Activated naive CD8-positive, alpha-beta T cell (primary cell): ENCODE data around the gene RREB1.
A peak's percentile ranks its signal among the peaks of the same experiment; 100 is the strongest.

Experiments used
- H3K27ac Mint-ChIP-seq: one replicate; pipeline ENCODE4 v1.8.0; 2021; ENCODE audit warnings: mixed read lengths
- H3K27me3 Mint-ChIP-seq: one replicate; pipeline ENCODE4 v1.8.0; 2021; ENCODE audit warnings: mixed read lengths
- H3K36me3 Mint-ChIP-seq: one replicate; pipeline ENCODE4 v1.8.0; 2021; ENCODE audit warnings: mixed read lengths
- H3K4me1 Mint-ChIP-seq: one replicate; pipeline ENCODE4 v1.8.0; 2021; ENCODE audit warnings: low read depth, mixed read lengths
- H3K4me3 Mint-ChIP-seq: one replicate; pipeline ENCODE4 v1.8.0; 2021; ENCODE audit warnings: mild to moderate bottlenecking, mixed read lengths
- H3K9me3 Mint-ChIP-seq: one replicate; pipeline ENCODE4 v1.8.0; 2021; ENCODE audit warnings: low read depth, mixed read lengths

The RREB1 gene

DNA sequence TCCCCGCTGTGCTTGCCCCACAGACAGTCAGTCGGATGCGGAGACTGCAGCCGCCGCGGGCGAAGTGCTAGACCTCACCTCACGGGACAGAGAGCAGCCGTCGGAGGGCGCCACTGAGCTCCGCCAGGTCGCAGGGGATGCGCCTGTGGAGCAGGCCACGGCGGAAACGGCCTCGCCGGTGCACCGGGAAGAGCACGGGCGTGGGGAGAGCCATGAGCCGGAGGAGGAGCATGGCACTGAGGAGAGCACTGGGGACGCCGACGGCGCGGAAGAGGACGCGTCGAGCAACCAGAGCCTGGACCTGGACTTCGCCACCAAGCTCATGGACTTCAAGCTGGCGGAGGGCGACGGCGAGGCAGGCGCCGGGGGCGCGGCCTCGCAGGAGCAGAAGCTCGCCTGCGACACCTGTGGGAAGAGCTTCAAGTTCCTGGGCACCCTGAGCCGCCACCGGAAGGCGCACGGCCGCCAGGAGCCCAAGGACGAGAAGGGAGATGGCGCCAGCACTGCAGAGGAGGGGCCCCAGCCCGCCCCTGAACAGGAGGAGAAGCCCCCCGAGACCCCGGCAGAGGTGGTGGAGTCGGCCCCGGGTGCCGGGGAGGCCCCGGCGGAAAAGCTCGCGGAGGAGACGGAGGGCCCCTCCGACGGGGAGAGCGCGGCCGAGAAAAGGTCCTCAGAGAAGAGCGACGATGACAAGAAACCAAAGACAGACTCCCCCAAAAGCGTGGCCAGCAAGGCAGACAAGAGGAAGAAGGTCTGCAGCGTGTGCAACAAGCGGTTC, 138.8 kb downstream of the RREB1 start:
- Mint-ChIP-seq H3K9me3 (no peaks in the 10 kb centered on the region), H3K4me1 (peaks cover 11% of the 10 kb centered on the region), H3K4me3 (no peak overlapping the region), H3K27ac (no peak overlapping the region), H3K36me3 (no peaks in the 10 kb centered on the region), H3K27me3 (no peaks in the 10 kb centered on the region)

DNA sequence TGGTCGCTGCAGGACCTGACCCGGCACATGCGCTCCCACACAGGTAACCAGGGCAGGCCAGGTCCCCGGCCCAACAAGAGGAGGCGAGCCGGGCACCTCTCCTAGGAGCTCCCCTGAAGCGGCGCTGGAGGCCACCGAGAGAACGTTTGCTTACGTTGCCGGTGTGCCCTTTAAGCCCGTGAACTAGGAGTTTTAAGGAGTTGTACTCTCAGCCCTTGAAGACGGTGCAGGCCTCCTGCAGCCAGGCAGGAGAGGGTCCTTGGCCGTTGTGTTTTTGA, 139.4 kb downstream of the RREB1 start:
- Mint-ChIP-seq H3K9me3 (no peaks in the 10 kb centered on the region), H3K36me3 (no peaks in the 10 kb centered on the region), H3K4me1 (peaks cover 11% of the 10 kb centered on the region), H3K27me3 (no peaks in the 10 kb centered on the region), H3K4me3 (no peak overlapping the region), H3K27ac (no peak overlapping the region)

DNA sequence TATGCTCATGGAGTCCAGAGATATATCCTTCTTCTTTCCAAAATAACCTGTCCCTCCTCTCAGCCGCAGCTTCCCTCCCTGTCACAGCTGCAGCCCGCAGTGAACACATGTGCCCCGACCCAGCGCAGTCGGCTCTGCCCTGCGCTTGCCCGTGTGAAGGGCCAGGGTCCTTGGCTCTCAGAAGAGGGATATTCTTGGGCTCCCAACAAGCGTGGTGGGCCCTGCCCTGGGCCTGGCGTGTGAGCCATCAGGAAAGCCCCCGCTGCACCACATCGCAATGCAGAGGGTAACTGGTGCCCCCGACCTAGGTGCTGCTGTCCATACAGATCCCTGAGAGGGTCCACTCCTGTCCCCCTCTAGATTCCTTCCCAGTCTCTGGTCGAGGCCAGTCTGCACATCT, 140.1 kb downstream of the RREB1 start:
- no peak overlapping the region for H3K27ac Mint-ChIP-seq
- no peaks in the 10 kb centered on the region for H3K9me3 Mint-ChIP-seq
- no peaks in the 10 kb centered on the region for H3K36me3 Mint-ChIP-seq
- no peaks in the 10 kb centered on the region for H3K27me3 Mint-ChIP-seq
- peaks cover 9% of the 10 kb centered on the region for H3K4me1 Mint-ChIP-seq
- no peak overlapping the region for H3K4me3 Mint-ChIP-seq

DNA sequence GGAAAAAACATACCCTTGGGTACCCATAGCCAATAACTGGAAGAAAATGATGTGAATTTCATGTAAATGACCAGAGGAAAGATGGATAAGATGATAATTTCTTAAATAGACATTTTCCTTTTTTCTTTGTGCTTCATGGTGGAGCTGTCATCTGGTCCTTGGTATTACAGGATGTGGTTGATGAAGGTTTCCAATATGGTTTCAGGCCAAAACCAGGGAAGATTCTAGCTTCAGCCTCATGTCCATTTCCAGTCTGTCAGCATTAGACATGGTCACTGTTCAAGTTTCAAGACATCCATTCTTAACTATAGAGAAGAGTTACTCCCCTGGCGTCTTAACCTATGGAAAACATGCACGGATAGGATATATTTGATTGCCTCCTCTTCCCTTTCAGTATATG, 141.6 kb downstream of the RREB1 start:
- no peak overlapping the region for H3K27ac Mint-ChIP-seq

DNA sequence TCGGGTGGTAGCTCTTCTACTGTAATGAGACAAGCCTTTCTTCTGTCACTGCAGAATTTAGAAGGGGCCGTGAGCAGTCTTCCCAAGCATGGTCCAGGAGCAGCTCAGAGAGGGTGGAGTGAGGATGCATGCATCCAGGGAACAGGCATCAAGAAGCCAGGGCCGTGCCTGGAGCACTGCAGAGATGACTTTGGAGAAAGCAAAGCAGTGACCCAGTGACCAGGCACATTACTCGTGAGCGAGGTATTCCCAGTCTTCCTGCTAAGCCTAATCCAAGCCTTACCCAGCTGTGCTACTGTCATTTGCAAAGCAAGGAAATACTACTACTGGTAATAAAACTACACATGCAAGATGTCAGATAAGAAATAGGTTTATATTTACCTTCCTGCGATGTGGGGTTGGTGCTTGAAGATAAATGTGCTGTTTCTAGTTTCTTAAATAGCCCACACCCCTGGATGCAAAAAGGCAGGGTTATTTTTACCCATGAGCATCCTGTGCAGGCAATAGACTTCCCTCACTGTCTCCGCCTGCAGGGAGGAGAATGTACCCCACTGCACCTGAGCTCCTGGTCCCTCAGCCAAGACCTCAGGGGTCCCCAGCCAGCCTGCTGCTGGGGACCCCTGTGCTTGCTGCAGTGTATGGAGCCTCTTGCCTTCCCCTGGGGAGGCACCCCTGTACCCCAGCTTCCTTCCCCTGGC, 142.3 kb downstream of the RREB1 start:
- H3K4me3 Mint-ChIP-seq: no peak overlapping the region
- no peaks in the 10 kb centered on the region for H3K9me3 Mint-ChIP-seq
- H3K36me3 Mint-ChIP-seq: no peaks in the 10 kb centered on the region
- H3K27ac Mint-ChIP-seq: no peak overlapping the region
- no peaks in the 10 kb centered on the region for H3K27me3 Mint-ChIP-seq
- no peaks in the 10 kb centered on the region for H3K4me1 Mint-ChIP-seq

More for the DNA sequence above, 141.6 kb downstream of the RREB1 start:
- Mint-ChIP-seq H3K4me3 (no peak overlapping the region), H3K4me1 (no peaks in the 10 kb centered on the region), H3K9me3 (no peaks in the 10 kb centered on the region), H3K27me3 (no peaks in the 10 kb centered on the region), H3K36me3 (no peaks in the 10 kb centered on the region)

GRCh38 chr6:7250812-7251211, 143.1 kb downstream of the RREB1 start:
- Mint-ChIP-seq H3K4me1 (no peaks in the 10 kb centered on the region), H3K27me3 (no peaks in the 10 kb centered on the region), H3K27ac (no peak overlapping the region), H3K36me3 (no peaks in the 10 kb centered on the region), H3K4me3 (no peak overlapping the region), H3K9me3 (no peaks in the 10 kb centered on the region)

DNA sequence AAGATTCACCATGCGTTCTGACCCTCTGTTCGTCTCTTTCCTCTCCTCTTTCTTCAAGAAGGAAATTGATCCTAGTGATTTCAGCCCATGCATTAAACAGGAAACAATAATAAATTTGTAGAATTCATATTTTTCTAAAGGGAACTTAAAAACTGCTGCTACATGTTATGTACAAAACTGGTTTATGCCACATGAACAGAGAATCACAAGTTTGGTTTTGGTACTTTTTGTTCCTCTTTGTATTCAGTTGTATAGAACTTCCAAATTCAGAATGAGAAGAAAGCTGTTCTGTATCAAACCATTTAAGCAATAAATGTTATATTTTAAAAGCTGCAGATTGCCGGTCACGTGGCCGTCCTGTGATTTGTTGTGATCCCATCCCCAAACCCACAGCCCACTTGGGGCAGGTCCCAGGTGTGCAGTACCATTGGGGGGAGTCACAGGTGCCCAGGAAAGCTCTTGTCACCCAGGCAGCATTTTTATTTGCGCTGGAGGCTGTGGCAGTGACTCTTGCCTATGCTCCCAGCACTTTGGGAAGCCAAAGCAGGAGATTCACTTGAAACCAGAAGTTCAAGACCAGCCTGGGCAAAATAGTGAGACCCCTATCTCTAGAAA, 144.0 kb downstream of the RREB1 start:
- Mint-ChIP-seq H3K9me3 (no peaks in the 10 kb centered on the region), H3K36me3 (no peaks in the 10 kb centered on the region), H3K4me3 (no peak overlapping the region), H3K27ac (no peak overlapping the region), H3K27me3 (no peaks in the 10 kb centered on the region), H3K4me1 (no peaks in the 10 kb centered on the region)

DNA sequence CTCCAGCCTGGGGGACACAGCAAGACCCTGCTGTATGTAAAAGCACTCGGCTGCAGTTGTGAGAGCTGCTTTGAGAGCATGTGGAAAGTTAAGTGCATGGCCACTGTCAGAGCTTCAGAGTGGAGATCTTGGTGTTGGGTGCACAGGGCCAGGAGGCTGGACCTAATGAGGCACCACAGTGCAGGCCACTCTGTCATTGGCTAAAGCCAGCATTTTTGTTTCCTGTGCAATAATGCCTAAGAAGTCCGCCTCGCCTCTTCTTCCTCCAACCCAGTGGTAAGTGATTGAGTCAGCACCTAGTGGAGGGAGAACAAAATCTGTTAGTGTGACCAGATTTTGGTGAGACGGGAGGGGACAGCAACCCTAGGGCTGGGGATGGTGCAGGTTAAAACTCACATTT, 144.6 kb downstream of the RREB1 start:
- no peak overlapping the region for H3K4me3 Mint-ChIP-seq
- H3K4me1 Mint-ChIP-seq: no peaks in the 10 kb centered on the region
- no peaks in the 10 kb centered on the region for H3K36me3 Mint-ChIP-seq
- H3K27me3 Mint-ChIP-seq: no peaks in the 10 kb centered on the region
- H3K9me3 Mint-ChIP-seq: no peaks in the 10 kb centered on the region
- no peak overlapping the region for H3K27ac Mint-ChIP-seq

GRCh38 chr6:7254980-7255835, 147.4 kb downstream of the RREB1 start:
- no peak overlapping the region for H3K27ac Mint-ChIP-seq
- H3K4me1 Mint-ChIP-seq: no peaks in the 10 kb centered on the region
- no peaks in the 10 kb centered on the region for H3K36me3 Mint-ChIP-seq
- no peaks in the 10 kb centered on the region for H3K9me3 Mint-ChIP-seq
- H3K27me3 Mint-ChIP-seq: peaks cover 6% of the 10 kb centered on the region
- H3K4me3 Mint-ChIP-seq: no peak overlapping the region

- Mint-ChIP-seq H3K36me3 (no peaks in the 10 kb centered on the region), H3K4me1 (peaks cover 7% of the 10 kb centered on the region), H3K27ac (no peak overlapping the region), H3K9me3 (no peaks in the 10 kb centered on the region), H3K27me3 (peaks cover 12% of the 10 kb centered on the region), H3K4me3 (no peak overlapping the region)
These were observed 148.2 kb downstream of the RREB1 start for GRCh38 chr6:7255918-7256317.

- Mint-ChIP-seq H3K4me1 (peaks cover 9% of the 10 kb centered on the region), H3K36me3 (no peaks in the 10 kb centered on the region), H3K27ac (no peak overlapping the region), H3K9me3 (no peaks in the 10 kb centered on the region), H3K4me3 (no peak overlapping the region), H3K27me3 (peaks cover 12% of the 10 kb centered on the region)
These were observed 149.0 kb downstream of the RREB1 start for GRCh38 chr6:7256785-7257184.

DNA sequence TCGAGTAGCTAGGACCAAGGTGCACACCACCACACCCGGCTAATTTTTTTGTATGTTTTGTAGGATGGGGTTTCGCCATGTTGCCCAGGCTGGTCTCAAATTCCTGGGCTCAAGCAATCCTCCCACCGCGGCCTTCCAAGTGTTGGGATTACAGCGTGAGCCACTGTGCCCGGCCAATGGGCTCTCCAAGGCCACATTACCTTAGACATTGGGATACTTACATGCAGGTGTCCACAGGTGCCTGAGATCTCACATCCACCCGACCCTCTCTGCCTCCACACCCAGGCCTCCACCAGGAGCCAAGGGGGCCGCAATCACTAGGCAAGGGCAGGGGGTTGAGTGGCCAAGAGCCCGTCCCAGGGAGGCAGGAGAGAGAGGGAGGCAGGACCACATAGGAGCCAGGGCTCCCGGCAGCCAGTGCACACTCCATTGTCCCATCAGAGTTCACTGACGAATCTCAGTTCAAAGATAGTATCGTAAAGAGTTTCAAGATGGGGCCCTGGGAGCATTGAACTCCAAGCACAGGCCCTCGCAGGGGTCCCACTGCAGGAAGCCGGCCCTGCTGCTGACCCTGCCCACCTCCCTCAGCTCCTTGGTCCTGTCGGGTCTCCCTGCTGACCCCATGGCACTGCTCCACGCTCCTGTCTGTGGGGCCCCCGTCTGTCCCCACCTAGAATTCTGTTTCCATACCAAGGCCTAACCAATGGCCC, 149.9 kb downstream of the RREB1 start:
- H3K27ac Mint-ChIP-seq: no peak overlapping the region
- H3K4me1 Mint-ChIP-seq: peaks cover 13% of the 10 kb centered on the region
- no peaks in the 10 kb centered on the region for H3K9me3 Mint-ChIP-seq
- peaks cover 15% of the 10 kb centered on the region for H3K27me3 Mint-ChIP-seq
- H3K36me3 Mint-ChIP-seq: no peaks in the 10 kb centered on the region
- no peak overlapping the region for H3K4me3 Mint-ChIP-seq

DNA sequence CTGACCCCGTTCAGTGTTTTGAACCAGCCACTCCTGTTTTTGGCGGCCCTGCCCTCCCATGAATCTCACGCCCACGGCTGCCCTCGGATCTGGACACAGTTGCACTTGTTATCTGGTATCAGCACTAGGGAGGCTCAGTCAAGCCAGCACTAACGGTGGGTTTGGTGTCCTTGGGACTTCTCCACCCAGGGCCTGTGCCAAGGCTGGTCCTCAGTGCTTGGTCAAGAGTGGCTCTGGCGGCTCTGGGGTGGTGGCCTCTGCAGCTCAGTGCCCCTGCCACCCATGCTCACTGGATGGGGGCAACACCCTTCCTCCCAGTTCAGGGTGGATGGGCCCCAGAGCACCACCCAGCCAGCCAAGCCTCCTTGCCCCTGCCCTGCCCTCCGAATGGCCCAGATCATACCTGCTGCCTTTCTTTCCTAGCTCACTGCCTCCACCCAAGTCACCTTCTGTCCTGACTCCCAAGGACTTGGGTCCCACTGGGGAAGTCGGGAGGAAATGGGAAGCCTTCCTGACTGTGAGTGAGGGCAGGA, 150.5 kb downstream of the RREB1 start:
- H3K4me3 Mint-ChIP-seq: no peak overlapping the region
- no peak overlapping the region for H3K27ac Mint-ChIP-seq
- peaks cover 15% of the 10 kb centered on the region for H3K27me3 Mint-ChIP-seq
- H3K9me3 Mint-ChIP-seq: no peaks in the 10 kb centered on the region
- peaks cover 13% of the 10 kb centered on the region for H3K4me1 Mint-ChIP-seq
- no peaks in the 10 kb centered on the region for H3K36me3 Mint-ChIP-seq

GRCh38 chr6:7260291-7261031, 152.7 kb downstream of the RREB1 start:
- no peak overlapping the region for H3K27ac Mint-ChIP-seq
- peaks cover 15% of the 10 kb centered on the region for H3K27me3 Mint-ChIP-seq
- no peaks in the 10 kb centered on the region for H3K36me3 Mint-ChIP-seq
- H3K4me1 Mint-ChIP-seq: peaks cover 13% of the 10 kb centered on the region
- no peaks in the 10 kb centered on the region for H3K9me3 Mint-ChIP-seq
- peak overlapping the region; percentile 88 for H3K4me3 Mint-ChIP-seq
